ENCODE measurements around the gene YDJC.

DNA sequence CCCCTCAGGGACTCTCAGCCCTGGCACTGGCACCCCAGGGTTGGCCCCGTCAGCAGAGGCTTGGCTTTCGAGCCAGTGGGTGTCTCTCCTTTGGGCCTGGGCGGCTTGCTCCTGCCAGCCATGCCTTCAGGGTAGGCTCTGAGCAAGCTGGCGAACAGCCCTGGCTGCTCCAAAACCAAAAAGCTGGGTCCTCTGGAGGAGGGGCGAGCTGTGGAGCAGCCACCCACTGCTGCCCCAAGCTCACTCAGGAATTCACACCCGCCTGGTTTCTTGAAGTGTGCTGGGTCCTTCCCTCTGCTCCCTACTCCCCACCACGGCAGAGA lies 6.2 kb downstream of the YDJC start:
- TF ChIP-seq, protein P1, sequence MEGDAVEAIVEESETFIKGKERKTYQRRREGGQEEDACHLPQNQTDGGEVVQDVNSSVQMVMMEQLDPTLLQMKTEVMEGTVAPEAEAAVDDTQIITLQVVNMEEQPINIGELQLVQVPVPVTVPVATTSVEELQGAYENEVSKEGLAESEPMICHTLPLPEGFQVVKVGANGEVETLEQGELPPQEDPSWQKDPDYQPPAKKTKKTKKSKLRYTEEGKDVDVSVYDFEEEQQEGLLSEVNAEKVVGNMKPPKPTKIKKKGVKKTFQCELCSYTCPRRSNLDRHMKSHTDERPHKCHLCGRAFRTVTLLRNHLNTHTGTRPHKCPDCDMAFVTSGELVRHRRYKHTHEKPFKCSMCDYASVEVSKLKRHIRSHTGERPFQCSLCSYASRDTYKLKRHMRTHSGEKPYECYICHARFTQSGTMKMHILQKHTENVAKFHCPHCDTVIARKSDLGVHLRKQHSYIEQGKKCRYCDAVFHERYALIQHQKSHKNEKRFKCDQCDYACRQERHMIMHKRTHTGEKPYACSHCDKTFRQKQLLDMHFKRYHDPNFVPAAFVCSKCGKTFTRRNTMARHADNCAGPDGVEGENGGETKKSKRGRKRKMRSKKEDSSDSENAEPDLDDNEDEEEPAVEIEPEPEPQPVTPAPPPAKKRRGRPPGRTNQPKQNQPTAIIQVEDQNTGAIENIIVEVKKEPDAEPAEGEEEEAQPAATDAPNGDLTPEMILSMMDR (IDR thresholded peaks at IDR 0.05): no peak
- no peak for TF ChIP-seq POLR2A (IDR thresholded peaks at IDR 0.05)
